Right cardiac atrium (tissue), 5 donors: Measurements from ENCODE around the gene TMEM174. TPM values are rescaled to one million over a fixed set of nuclear protein-coding genes. Genes with fewer than 3 reads are reported as not detected.

Source experiments
- ATAC-seq, 2 donors: fragments of 200-7000 bp; cut with Tn5 transposase; one replicate each; pipeline versions ENCODE4 v1.8.0 to v1.9.1; 2020; ENCODE audit warnings: moderate library complexity in 2 of 2, mild to moderate bottlenecking in 1 of 2
- DNase-seq, 3 donors: peaks; one replicate each; pipeline ENCODE4 v3.0.0-alpha.2; 2020
- H3K27ac ChIP-seq: one replicate; pipeline ENCODE4 v1.5.1; 2013; ENCODE audit warnings: mild to moderate bottlenecking, low read length, control low read depth, moderate library complexity
- H3K27me3 ChIP-seq: one replicate; pipeline ENCODE4 v1.6.1; 2013; ENCODE audit not compliant: control insufficient read depth, insufficient read depth
- H3K4me1 ChIP-seq: one replicate; pipeline ENCODE4 v1.6.1; 2013; ENCODE audit warnings: low read length; ENCODE audit not compliant: control insufficient read depth, insufficient read depth
- H3K4me3 ChIP-seq: one replicate; pipeline ENCODE4 v1.5.1; 2013; ENCODE audit warnings: low read length, control low read depth
- H3K9me3 ChIP-seq: one replicate; pipeline ENCODE4 v1.6.1; 2013; ENCODE audit warnings: low read length; ENCODE audit not compliant: control insufficient read depth
- WGBS: extraction: QIAGEN DNeasy Blood & Tissue Kit; methylation state at CpG from one replicate; pipeline ENCODE4 v1.1.7; 2013; 5-methylcytosine and 5-hydroxymethylcytosine counted together
- intact Hi-C, 4 donors: fragments of 100-400 bp; cut with DNase I; formaldehyde crosslinking; loops; one replicate each; pipeline versions ENCODE4 v1.11.0 to v1.14.0; 2022 to 2023
- polyA plus RNA-seq: library from polyadenylated mRNA; stranded (reverse); fragments of 200-250 nt; gene quantifications from one replicate; pipeline ENCODE4 v1.2.3, GENCODE V29; 2013
- total RNA-seq, 4 donors: library from RNA; stranded (reverse); fragmentation: NEBNext Ultra II Directional; extraction: Animal tissue kit (Norgen Biotek cat#: 25700); gene quantifications; one replicate each; pipeline ENCODE4 v1.2.1, GENCODE V29; 2021
- donor health status: healthy with polysubstance abuse.
- donor health status: DM: no; HTN: yes; CAD: no.
- donor health status: DM: no; HTN: no; CAD: no.
- donor health status: DM: no; HTN: yes; CAD: no; lungs with severe emphysema.
- donor health status: DM: yes; HTN: yes; CAD: no.

The TMEM174 gene
- total and polyA plus RNA-seq, 5 donors = not detected

DNA sequence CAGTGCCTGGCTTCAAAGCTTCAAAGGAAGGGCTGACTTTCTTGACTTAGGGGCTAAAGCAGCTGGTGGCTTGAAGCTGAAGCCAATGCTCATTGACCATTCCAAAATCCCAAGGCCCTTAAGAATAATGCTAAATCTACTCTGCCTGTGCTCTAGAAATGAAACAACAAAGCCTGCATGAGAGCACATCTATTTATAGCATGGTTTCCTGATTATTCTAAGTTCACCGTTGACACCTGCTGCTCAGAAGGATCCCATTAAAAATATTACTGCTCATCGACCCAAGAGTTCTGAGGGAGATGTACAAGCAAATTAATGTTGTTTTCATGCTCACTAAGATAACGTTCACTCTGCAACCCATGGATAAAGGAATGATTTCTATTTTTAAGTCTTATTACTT is 6.7 kb downstream of the TMEM174 start:
- Histone ChIP-seq H3K9me3 (peaks cover 2% of the 10 kb centered on the region), H3K27me3 (no peaks in the 10 kb centered on the region), H3K4me1 (no peaks in the 10 kb centered on the region), H3K27ac (no peak overlapping the region), H3K4me3 (no peak overlapping the region)
- no peak for ATAC-seq
- DNase-seq = no peak
- intact Hi-C loops = no loop called here
- WGBS = 45% methylated on average over 3 of the region's 3 CpGs

DNA sequence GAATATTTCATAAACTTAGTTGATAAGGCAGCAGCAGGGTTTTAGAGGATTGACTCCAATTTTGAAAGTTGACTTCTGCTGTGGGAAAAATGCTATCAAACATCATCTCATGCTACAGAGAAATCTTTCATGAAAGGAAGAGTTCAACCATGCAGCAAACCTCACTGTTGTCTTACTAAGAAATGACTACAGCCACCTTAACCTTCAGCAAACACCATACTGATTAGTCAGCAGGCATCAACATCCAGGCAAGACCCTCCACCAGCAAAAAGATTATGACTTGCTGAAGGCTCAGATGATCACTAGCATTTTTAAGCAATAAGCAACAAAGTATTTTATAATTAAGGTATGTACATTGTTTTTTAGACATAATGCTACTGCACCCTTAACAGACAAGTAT is 7.6 kb downstream of the TMEM174 start:
- Histone ChIP-seq H3K27me3 (no peaks in the 10 kb centered on the region), H3K9me3 (peaks cover 2% of the 10 kb centered on the region), H3K4me1 (no peaks in the 10 kb centered on the region), H3K27ac (no peak overlapping the region), H3K4me3 (no peak overlapping the region)
- intact Hi-C loops = no loop called here
- ATAC-seq (no peak), DNase-seq (no peak)

- H3K4me3 ChIP-seq = no peak overlapping the region
- intact Hi-C loops = no loop called here
- no peaks in the 10 kb centered on the region for H3K4me1 ChIP-seq
- ATAC-seq = no peak
- H3K27me3 ChIP-seq = no peaks in the 10 kb centered on the region
- peaks cover 2% of the 10 kb centered on the region for H3K9me3 ChIP-seq
- DNase-seq = no peak
- no peak overlapping the region for H3K27ac ChIP-seq
Observed at GRCh38 chr5:73182307-73182706, 9.3 kb downstream of the TMEM174 start.

GRCh38 chr5:73183000-73183399 is 10.0 kb downstream of the TMEM174 start:
- intact Hi-C loops = no loop called here
- ATAC-seq = no peak
- Histone ChIP-seq H3K4me3 (no peak overlapping the region), H3K9me3 (peaks cover 2% of the 10 kb centered on the region), H3K27me3 (no peaks in the 10 kb centered on the region), H3K27ac (no peak overlapping the region), H3K4me1 (no peaks in the 10 kb centered on the region)
- WGBS = 76% methylated on average over 6 of the region's 6 CpGs
- no peak for DNase-seq

DNA sequence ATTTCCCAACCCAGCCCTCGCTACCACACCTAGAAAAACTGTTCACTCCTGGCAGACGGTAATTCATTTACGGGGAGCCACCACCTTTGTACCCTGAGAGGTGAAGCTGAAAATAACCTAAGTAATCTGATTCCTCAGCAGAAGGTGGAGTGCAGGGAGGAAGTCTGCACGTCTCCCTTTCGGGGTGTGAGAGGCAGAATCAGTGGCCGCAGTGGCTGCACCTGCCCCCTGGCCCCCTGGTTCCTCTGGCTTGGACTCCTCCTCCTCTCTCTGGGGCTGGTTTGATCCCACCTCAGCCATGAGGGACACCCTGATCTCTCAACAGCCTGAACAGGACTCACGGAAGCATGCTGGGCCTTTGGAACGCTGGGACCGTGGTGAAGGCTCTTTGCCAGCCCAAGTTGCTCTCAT is 10.5 kb downstream of the TMEM174 start:
- Histone ChIP-seq H3K4me3 (no peak overlapping the region), H3K27me3 (no peaks in the 10 kb centered on the region), H3K27ac (no peak overlapping the region), H3K9me3 (peaks cover 2% of the 10 kb centered on the region), H3K4me1 (no peaks in the 10 kb centered on the region)
- ATAC-seq (no peak), DNase-seq (no peak)
- 67% methylated on average over 9 of the region's 9 CpGs for WGBS
- intact Hi-C loops = no loop called here

- ATAC-seq = no peak
- no peak for DNase-seq
- no peak overlapping the region for H3K4me3 ChIP-seq
- H3K4me1 ChIP-seq = no peaks in the 10 kb centered on the region
- intact Hi-C loops = no loop called here
- peaks cover 2% of the 10 kb centered on the region for H3K9me3 ChIP-seq
- WGBS = 72% methylated on average over 2 of the region's 2 CpGs
- H3K27ac ChIP-seq = no peak overlapping the region
- no peaks in the 10 kb centered on the region for H3K27me3 ChIP-seq
Observed at GRCh38 chr5:73186976-73187375, 14.0 kb downstream of the TMEM174 start.

- H3K9me3 ChIP-seq = peaks cover 2% of the 10 kb centered on the region
- H3K4me1 ChIP-seq = no peaks in the 10 kb centered on the region
- 83% methylated on average over 2 of the region's 2 CpGs for WGBS
- ATAC-seq (no peak), DNase-seq (no peak)
- no peak overlapping the region for H3K4me3 ChIP-seq
- no peaks in the 10 kb centered on the region for H3K27me3 ChIP-seq
- no peak overlapping the region for H3K27ac ChIP-seq
- intact Hi-C loops = no loop called here
Observed at GRCh38 chr5:73188764-73189531, 16.0 kb downstream of the TMEM174 start.

- ATAC-seq (no peak), DNase-seq (no peak)
- intact Hi-C loops = no loop called here
- Histone ChIP-seq H3K4me3 (no peak overlapping the region), H3K4me1 (no peaks in the 10 kb centered on the region), H3K9me3 (no peaks in the 10 kb centered on the region), H3K27me3 (no peaks in the 10 kb centered on the region), H3K27ac (no peak overlapping the region)
- WGBS = 55% methylated on average over 6 of the region's 6 CpGs
Observed at GRCh38 chr5:73189871-73190376, 16.9 kb downstream of the TMEM174 start.

GRCh38 chr5:73192370-73192769 is 19.4 kb downstream of the TMEM174 start:
- Histone ChIP-seq H3K4me3 (no peak overlapping the region), H3K4me1 (no peaks in the 10 kb centered on the region), H3K9me3 (no peaks in the 10 kb centered on the region), H3K27me3 (no peaks in the 10 kb centered on the region), H3K27ac (no peak overlapping the region)
- no peak for DNase-seq
- WGBS = 83% methylated on average over 4 of the region's 4 CpGs
- intact Hi-C loops = no loop called here
- no peak for ATAC-seq

GRCh38 chr5:73193592-73193991 is 20.6 kb downstream of the TMEM174 start:
- no peak for ATAC-seq
- H3K4me3 ChIP-seq = no peak overlapping the region
- intact Hi-C loops = no loop called here
- H3K4me1 ChIP-seq = no peaks in the 10 kb centered on the region
- H3K27ac ChIP-seq = no peak overlapping the region
- no peaks in the 10 kb centered on the region for H3K27me3 ChIP-seq
- no peaks in the 10 kb centered on the region for H3K9me3 ChIP-seq
- no peak for DNase-seq
- WGBS = 68% methylated on average over 4 of the region's 4 CpGs

GRCh38 chr5:73196201-73196600 is 23.2 kb downstream of the TMEM174 start:
- no peak for ATAC-seq
- WGBS = 86% methylated on average over 1 of the region's 1 CpG
- H3K4me3 ChIP-seq = no peak overlapping the region
- no peak overlapping the region for H3K27ac ChIP-seq
- no peaks in the 10 kb centered on the region for H3K4me1 ChIP-seq
- no peaks in the 10 kb centered on the region for H3K27me3 ChIP-seq
- no peak for DNase-seq
- H3K9me3 ChIP-seq = no peaks in the 10 kb centered on the region
- intact Hi-C loops = no loop called here
